Left hindlimb (tissue), 1 donor: ENCODE data around the gene SULT1C4.

Source experiments
- DNase-seq: peaks from one replicate; pipeline ENCODE4 v3.0.0-alpha.2; 2018

SULT1C4 gene

GRCh38 chr2:108376774-108377173 lies 980 bp upstream of the SULT1C4 start:
- DNase-seq = no peak

GRCh38 chr2:108377401-108377800 lies 353 bp upstream of the SULT1C4 start:
- no peak for DNase-seq

- DNase-seq = no peak
Observed at GRCh38 chr2:108378851-108379250, 1.1 kb downstream of the SULT1C4 start.

GRCh38 chr2:108382196-108382595 lies 4.4 kb downstream of the SULT1C4 start:
- DNase-seq = no peak

GRCh38 chr2:108383146-108383830 lies 5.5 kb downstream of the SULT1C4 start:
- DNase-seq = no peak

GRCh38 chr2:108384662-108385393 lies 7.1 kb downstream of the SULT1C4 start:
- DNase-seq = no peak

GRCh38 chr2:108385411-108386071 lies 7.8 kb downstream of the SULT1C4 start:
- no peak for DNase-seq

- no peak for DNase-seq
Observed at GRCh38 chr2:108388045-108388444, 10.3 kb downstream of the SULT1C4 start.

GRCh38 chr2:108390340-108390739 lies 12.6 kb downstream of the SULT1C4 start:
- DNase-seq = no peak

GRCh38 chr2:108392029-108392428 lies 14.3 kb downstream of the SULT1C4 start:
- no peak for DNase-seq

- DNase-seq = no peak
Observed at GRCh38 chr2:108393197-108393596, 15.4 kb downstream of the SULT1C4 start.

- no peak for DNase-seq
Observed at GRCh38 chr2:108395155-108395554, 17.4 kb downstream of the SULT1C4 start.

- DNase-seq = no peak
Observed at GRCh38 chr2:108396845-108397244, 19.1 kb downstream of the SULT1C4 start.

- DNase-seq = no peak
Observed at GRCh38 chr2:108399479-108399878, 21.7 kb downstream of the SULT1C4 start.

GRCh38 chr2:108401800-108402199 lies 24.0 kb downstream of the SULT1C4 start:
- no peak for DNase-seq

GRCh38 chr2:108403494-108403893 lies 25.7 kb downstream of the SULT1C4 start:
- peak; percentile 32 for DNase-seq

- no peak for DNase-seq
Observed at GRCh38 chr2:108404784-108405397, 27.1 kb downstream of the SULT1C4 start.

- no peak for DNase-seq
Observed at GRCh38 chr2:108407864-108408729, 30.3 kb downstream of the SULT1C4 start.

- no peak for DNase-seq
Observed at GRCh38 chr2:108409768-108410167, 32.0 kb downstream of the SULT1C4 start.

GRCh38 chr2:108412995-108413710 lies 35.4 kb downstream of the SULT1C4 start:
- no peak for DNase-seq

- DNase-seq = no peak
Observed at GRCh38 chr2:108413711-108414095, 35.9 kb downstream of the SULT1C4 start.
